HCT116 (cell line): ENCODE results near the gene VIT.

ENCODE experiments used
- CBX3 ChIP-seq: IDR thresholded peaks from 2 replicates; pipeline ENCODE4 v1.6.1; 2012; ENCODE audit warnings: low read depth
- EZH2 ChIP-seq: fragments of 200-600 bp; sonication (generic); IDR thresholded peaks from 2 replicates; pipeline ENCODE4 v1.6.1; 2017; ENCODE audit warnings: antibody characterized with exemption, mixed run types
- EZH2phosphoT487 ChIP-seq: fragments of 200-600 bp; IDR thresholded peaks from 2 replicates; pipeline ENCODE4 v1.6.1; 2018; ENCODE audit warnings: antibody characterized with exemption, borderline replicate concordance
- JUND ChIP-seq: IDR thresholded peaks from 2 replicates; pipeline ENCODE4 v1.6.1; 2012
- POLR2A ChIP-seq: IDR thresholded peaks from 2 replicates; pipeline ENCODE4 v1.7.0; 2011; ENCODE audit warnings: borderline replicate concordance; ENCODE audit not compliant: insufficient read depth, insufficient read length; ENCODE audit errors: extremely low read depth
- POLR2AphosphoS5 ChIP-seq: IDR thresholded peaks from 2 replicates; pipeline ENCODE4 v1.6.1; 2011; ENCODE audit warnings: mild to moderate bottlenecking, low read depth, low read length, moderate library complexity
- RAD21 ChIP-seq: IDR thresholded peaks from 2 replicates; pipeline ENCODE4 v1.6.1; 2012; ENCODE audit warnings: low read depth, mild to moderate bottlenecking
- ZNF274 ChIP-seq: fragments of 200-500 bp; sonication (Bioruptor generic); IDR thresholded peaks from 2 replicates; pipeline ENCODE4 v1.6.1; 2014; ENCODE audit warnings: mild to moderate bottlenecking, low read depth, low read length, inconsistent platforms
- TF ChIP-seq, protein P1 (sequence below), 3 experiments: fragments of 200-600 bp in 1 of 3; sonication (generic) in 1 of 3; IDR thresholded peaks in 2 of 3; conservative IDR thresholded peaks in 1 of 3; 2 replicates each; pipeline ENCODE4 v1.5.1; 2012 to 2017; ENCODE audit warnings: low read depth in 2 of 3, low read length in 2 of 3, antibody characterized with exemption in 1 of 3, borderline replicate concordance in 1 of 3, control low read depth in 1 of 3, mild to moderate bottlenecking in 1 of 3, mixed read lengths in 1 of 3, mixed run types in 1 of 3, moderate library complexity in 1 of 3; ENCODE audit not compliant: insufficient read depth in 1 of 3
- TF ChIP-seq, protein P2 (sequence below): IDR thresholded peaks from 2 replicates; pipeline ENCODE4 v1.6.1; 2012
- TF ChIP-seq, protein P3 (sequence below): IDR thresholded peaks from 2 replicates; pipeline ENCODE4 v1.6.1; 2012
- TF ChIP-seq, protein P4 (sequence below): IDR thresholded peaks from 2 replicates; pipeline ENCODE4 v1.6.1; 2012; ENCODE audit warnings: low read depth

DNA sequence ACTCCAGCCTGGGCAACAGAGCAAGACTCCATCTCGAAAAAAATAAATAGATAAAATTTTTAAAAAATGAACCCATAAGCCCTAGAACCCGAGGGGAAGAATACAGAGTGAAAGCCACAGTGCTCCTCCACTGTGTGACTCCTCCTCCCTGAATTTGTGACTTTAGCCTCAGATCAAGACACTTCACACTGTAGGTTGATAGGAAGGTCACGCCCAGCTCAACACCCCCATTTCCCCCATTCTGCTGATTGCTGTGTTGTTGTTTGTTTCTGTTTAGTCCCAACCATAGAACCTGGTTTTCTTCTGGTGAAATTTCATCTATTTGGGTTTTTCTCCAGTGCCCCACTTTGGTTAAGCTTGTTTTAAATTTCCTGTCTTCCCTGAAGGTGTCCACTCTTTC, 102.2 kb downstream of the VIT start:
- no peak for TF ChIP-seq ZNF274
- TF ChIP-seq, protein P1, sequence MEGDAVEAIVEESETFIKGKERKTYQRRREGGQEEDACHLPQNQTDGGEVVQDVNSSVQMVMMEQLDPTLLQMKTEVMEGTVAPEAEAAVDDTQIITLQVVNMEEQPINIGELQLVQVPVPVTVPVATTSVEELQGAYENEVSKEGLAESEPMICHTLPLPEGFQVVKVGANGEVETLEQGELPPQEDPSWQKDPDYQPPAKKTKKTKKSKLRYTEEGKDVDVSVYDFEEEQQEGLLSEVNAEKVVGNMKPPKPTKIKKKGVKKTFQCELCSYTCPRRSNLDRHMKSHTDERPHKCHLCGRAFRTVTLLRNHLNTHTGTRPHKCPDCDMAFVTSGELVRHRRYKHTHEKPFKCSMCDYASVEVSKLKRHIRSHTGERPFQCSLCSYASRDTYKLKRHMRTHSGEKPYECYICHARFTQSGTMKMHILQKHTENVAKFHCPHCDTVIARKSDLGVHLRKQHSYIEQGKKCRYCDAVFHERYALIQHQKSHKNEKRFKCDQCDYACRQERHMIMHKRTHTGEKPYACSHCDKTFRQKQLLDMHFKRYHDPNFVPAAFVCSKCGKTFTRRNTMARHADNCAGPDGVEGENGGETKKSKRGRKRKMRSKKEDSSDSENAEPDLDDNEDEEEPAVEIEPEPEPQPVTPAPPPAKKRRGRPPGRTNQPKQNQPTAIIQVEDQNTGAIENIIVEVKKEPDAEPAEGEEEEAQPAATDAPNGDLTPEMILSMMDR (IDR thresholded peaks at IDR 0.05 in 2 of 3, conservative IDR thresholded peaks at IDR 0.05 in 1 of 3; ENCODE audit: borderline replicate concordance in 1 of 3, insufficient read depth in 1 of 3, low read depth in 2 of 3, low read length in 2 of 3), result no peak
- TF ChIP-seq, protein P2, sequence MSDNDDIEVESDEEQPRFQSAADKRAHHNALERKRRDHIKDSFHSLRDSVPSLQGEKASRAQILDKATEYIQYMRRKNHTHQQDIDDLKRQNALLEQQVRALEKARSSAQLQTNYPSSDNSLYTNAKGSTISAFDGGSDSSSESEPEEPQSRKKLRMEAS, result no peak
- TF ChIP-seq EZH2phosphoT487, result no peak
- TF ChIP-seq POLR2A, result no peak
- no peak for TF ChIP-seq JUND
- no peak for TF ChIP-seq RAD21
- TF ChIP-seq, protein P3, sequence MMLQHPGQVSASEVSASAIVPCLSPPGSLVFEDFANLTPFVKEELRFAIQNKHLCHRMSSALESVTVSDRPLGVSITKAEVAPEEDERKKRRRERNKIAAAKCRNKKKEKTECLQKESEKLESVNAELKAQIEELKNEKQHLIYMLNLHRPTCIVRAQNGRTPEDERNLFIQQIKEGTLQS, result no peak
- no peak for TF ChIP-seq CBX3
- TF ChIP-seq, protein P4, sequence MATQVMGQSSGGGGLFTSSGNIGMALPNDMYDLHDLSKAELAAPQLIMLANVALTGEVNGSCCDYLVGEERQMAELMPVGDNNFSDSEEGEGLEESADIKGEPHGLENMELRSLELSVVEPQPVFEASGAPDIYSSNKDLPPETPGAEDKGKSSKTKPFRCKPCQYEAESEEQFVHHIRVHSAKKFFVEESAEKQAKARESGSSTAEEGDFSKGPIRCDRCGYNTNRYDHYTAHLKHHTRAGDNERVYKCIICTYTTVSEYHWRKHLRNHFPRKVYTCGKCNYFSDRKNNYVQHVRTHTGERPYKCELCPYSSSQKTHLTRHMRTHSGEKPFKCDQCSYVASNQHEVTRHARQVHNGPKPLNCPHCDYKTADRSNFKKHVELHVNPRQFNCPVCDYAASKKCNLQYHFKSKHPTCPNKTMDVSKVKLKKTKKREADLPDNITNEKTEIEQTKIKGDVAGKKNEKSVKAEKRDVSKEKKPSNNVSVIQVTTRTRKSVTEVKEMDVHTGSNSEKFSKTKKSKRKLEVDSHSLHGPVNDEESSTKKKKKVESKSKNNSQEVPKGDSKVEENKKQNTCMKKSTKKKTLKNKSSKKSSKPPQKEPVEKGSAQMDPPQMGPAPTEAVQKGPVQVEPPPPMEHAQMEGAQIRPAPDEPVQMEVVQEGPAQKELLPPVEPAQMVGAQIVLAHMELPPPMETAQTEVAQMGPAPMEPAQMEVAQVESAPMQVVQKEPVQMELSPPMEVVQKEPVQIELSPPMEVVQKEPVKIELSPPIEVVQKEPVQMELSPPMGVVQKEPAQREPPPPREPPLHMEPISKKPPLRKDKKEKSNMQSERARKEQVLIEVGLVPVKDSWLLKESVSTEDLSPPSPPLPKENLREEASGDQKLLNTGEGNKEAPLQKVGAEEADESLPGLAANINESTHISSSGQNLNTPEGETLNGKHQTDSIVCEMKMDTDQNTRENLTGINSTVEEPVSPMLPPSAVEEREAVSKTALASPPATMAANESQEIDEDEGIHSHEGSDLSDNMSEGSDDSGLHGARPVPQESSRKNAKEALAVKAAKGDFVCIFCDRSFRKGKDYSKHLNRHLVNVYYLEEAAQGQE, result no peak
- TF ChIP-seq EZH2, result no peak
- no peak for TF ChIP-seq POLR2AphosphoS5
